HEK293 (cell line): Measurements from ENCODE around the gene MGAT4A.

Experiments used
- CTCF ChIP-seq: fragments of 450-650 bp; formaldehyde crosslinking; IDR thresholded peaks from 2 replicates; pipeline ENCODE4 v1.5.1; 2016; ENCODE audit warnings: missing biosample characterization, missing genetic modification characterization
- GLIS1 ChIP-seq: fragments of 450-650 bp; formaldehyde crosslinking; IDR thresholded peaks from 2 replicates; pipeline ENCODE4 v1.5.1; 2016; ENCODE audit warnings: missing biosample characterization, missing genetic modification characterization
- IKZF3 ChIP-seq: fragments of 450-650 bp; IDR thresholded peaks from 2 replicates; pipeline ENCODE4 v1.5.0; 2018; ENCODE audit warnings: missing biosample characterization, mild to moderate bottlenecking, missing genetic modification characterization, moderate library complexity
- KLF10 ChIP-seq: fragments of 450-650 bp; IDR thresholded peaks from 2 replicates; pipeline ENCODE4 v1.5.1; 2018; ENCODE audit warnings: missing biosample characterization, mild to moderate bottlenecking, missing genetic modification characterization
- KLF16 ChIP-seq: fragments of 450-650 bp; formaldehyde crosslinking; IDR thresholded peaks from 2 replicates; pipeline ENCODE4 v1.5.1; 2017; ENCODE audit warnings: missing biosample characterization, missing genetic modification characterization
- PRDM10 ChIP-seq: fragments of 450-650 bp; formaldehyde crosslinking; IDR thresholded peaks from 2 replicates; pipeline ENCODE4 v1.5.1; 2016; ENCODE audit warnings: missing biosample characterization, missing genetic modification characterization
- ZBTB1 ChIP-seq: fragments of 450-650 bp; formaldehyde crosslinking; IDR thresholded peaks from 2 replicates; pipeline ENCODE4 v1.5.1; 2016; ENCODE audit warnings: missing biosample characterization, missing genetic modification characterization
- ZBTB26 ChIP-seq: fragments of 450-650 bp; formaldehyde crosslinking; optimal IDR thresholded peaks from 2 replicates; pipeline ENCODE3; 2016; ENCODE audit warnings: missing biosample characterization, mild to moderate bottlenecking, missing genetic modification characterization
- ZBTB49 ChIP-seq: fragments of 450-650 bp; formaldehyde crosslinking; IDR thresholded peaks from 2 replicates; pipeline ENCODE4 v1.5.1; 2016; ENCODE audit warnings: missing biosample characterization, missing genetic modification characterization, low read depth
- ZNF114 ChIP-seq: fragments of 450-650 bp; formaldehyde crosslinking; IDR thresholded peaks from 2 replicates; pipeline ENCODE4 v1.5.0; 2017; ENCODE audit warnings: missing biosample characterization, missing genetic modification characterization
- ZNF121 ChIP-seq: fragments of 450-650 bp; formaldehyde crosslinking; IDR thresholded peaks from 2 replicates; pipeline ENCODE4 v1.5.1; 2016; ENCODE audit warnings: missing biosample characterization, missing genetic modification characterization
- ZNF248 ChIP-seq: fragments of 450-650 bp; formaldehyde crosslinking; IDR thresholded peaks from 2 replicates; pipeline ENCODE4 v1.5.1; 2017; ENCODE audit warnings: missing biosample characterization, missing genetic modification characterization
- ZNF280C ChIP-seq: fragments of 450-650 bp; formaldehyde crosslinking; IDR thresholded peaks from 2 replicates; pipeline ENCODE4 v1.5.1; 2016; ENCODE audit warnings: missing biosample characterization, missing genetic modification characterization
- ZNF311 ChIP-seq: fragments of 450-650 bp; formaldehyde crosslinking; IDR thresholded peaks from 2 replicates; pipeline ENCODE4 v1.5.1; 2017; ENCODE audit warnings: missing biosample characterization, missing genetic modification characterization, borderline replicate concordance
- ZNF366 ChIP-seq: fragments of 450-650 bp; formaldehyde crosslinking; conservative IDR thresholded peaks from 2 replicates; pipeline ENCODE4 v1.5.1; 2016; ENCODE audit warnings: missing biosample characterization, missing genetic modification characterization
- ZNF426 ChIP-seq: fragments of 450-650 bp; formaldehyde crosslinking; IDR thresholded peaks from 2 replicates; pipeline ENCODE4 v1.5.1; 2017; ENCODE audit warnings: missing biosample characterization, missing genetic modification characterization, mild to moderate bottlenecking, inconsistent platforms, moderate library complexity
- ZNF449 ChIP-seq: fragments of 450-650 bp; formaldehyde crosslinking; IDR thresholded peaks from 2 replicates; pipeline ENCODE4 v1.5.1; 2017; ENCODE audit warnings: missing biosample characterization, mild to moderate bottlenecking, missing genetic modification characterization, moderate library complexity
- ZNF473 ChIP-seq: fragments of 450-650 bp; formaldehyde crosslinking; IDR thresholded peaks from 2 replicates; pipeline ENCODE4 v1.5.1; 2017; ENCODE audit warnings: missing biosample characterization, missing genetic modification characterization
- ZNF513 ChIP-seq: fragments of 450-650 bp; IDR thresholded peaks from 2 replicates; pipeline ENCODE4 v1.5.1; 2018; ENCODE audit warnings: missing biosample characterization, missing genetic modification characterization
- ZNF626 ChIP-seq: fragments of 450-650 bp; sonication (Bioruptor Pico); formaldehyde crosslinking; IDR thresholded peaks from 2 replicates; pipeline ENCODE4 v1.5.1; 2018; ENCODE audit warnings: missing biosample characterization, missing genetic modification characterization, inconsistent platforms
- ZNF707 ChIP-seq: fragments of 450-650 bp; formaldehyde crosslinking; IDR thresholded peaks from 2 replicates; pipeline ENCODE4 v1.5.1; 2016; ENCODE audit warnings: missing biosample characterization, missing genetic modification characterization
- ZSCAN30 ChIP-seq: fragments of 450-650 bp; IDR thresholded peaks from 2 replicates; pipeline ENCODE4 v1.5.1; 2018; ENCODE audit warnings: missing biosample characterization, mild to moderate bottlenecking, missing genetic modification characterization, moderate library complexity
- ZSCAN4 ChIP-seq: fragments of 450-650 bp; formaldehyde crosslinking; IDR thresholded peaks from 2 replicates; pipeline ENCODE4 v1.5.1; 2017; ENCODE audit warnings: missing biosample characterization, missing genetic modification characterization

The MGAT4A gene

GRCh38 chr2:98608116-98608961 lies 122.6 kb downstream of the MGAT4A start, which contains the start of the genes COA5 and UNC50 (continued):
- TF ChIP-seq ZNF311 (tag by site-specific recombination) (no peak), ZSCAN4 (tag by site-specific recombination) (no peak), GLIS1 (tag by site-specific recombination) (peak; percentile 57), ZBTB26 (tag by site-specific recombination) (peak; percentile 97), KLF16 (peak; percentile 89), ZNF280C (tag by site-specific recombination) (no peak), PRDM10 (peak; percentile 59), ZNF513 (tag by site-specific recombination) (no peak), ZNF473 (tag by site-specific recombination) (no peak), ZNF449 (no peak), IKZF3 (tag by site-specific recombination) (no peak), ZNF114 (tag by site-specific recombination) (no peak), ZNF626 (tag by site-specific recombination) (no peak), ZSCAN30 (no peak), ZNF707 (no peak), ZNF248 (tag by site-specific recombination) (no peak), KLF10 (tag by site-specific recombination) (0 out of 2 replicates have a peak, but pooled peaks have one; percentile 27), ZBTB49 (no peak), CTCF (tag by site-specific recombination) (peak; percentile 84), ZNF121 (no peak), ZBTB1 (tag by site-specific recombination) (no peak), ZNF366 (tag by site-specific recombination) (no peak), ZNF426 (no peak)
